Stimulated activated CD8-positive, alpha-beta memory T cell treated with anti-CD3 and anti-CD28 coated beads, Interleukin-4, amount 100 ng/mL, for 48 hours (primary cell): Measurements from ENCODE around the gene ACAD11.

Source experiments
- DNase-seq: peaks from one replicate; pipeline ENCODE4 v3.0.0-alpha.2; 2020

Gene ACAD11, protein sequence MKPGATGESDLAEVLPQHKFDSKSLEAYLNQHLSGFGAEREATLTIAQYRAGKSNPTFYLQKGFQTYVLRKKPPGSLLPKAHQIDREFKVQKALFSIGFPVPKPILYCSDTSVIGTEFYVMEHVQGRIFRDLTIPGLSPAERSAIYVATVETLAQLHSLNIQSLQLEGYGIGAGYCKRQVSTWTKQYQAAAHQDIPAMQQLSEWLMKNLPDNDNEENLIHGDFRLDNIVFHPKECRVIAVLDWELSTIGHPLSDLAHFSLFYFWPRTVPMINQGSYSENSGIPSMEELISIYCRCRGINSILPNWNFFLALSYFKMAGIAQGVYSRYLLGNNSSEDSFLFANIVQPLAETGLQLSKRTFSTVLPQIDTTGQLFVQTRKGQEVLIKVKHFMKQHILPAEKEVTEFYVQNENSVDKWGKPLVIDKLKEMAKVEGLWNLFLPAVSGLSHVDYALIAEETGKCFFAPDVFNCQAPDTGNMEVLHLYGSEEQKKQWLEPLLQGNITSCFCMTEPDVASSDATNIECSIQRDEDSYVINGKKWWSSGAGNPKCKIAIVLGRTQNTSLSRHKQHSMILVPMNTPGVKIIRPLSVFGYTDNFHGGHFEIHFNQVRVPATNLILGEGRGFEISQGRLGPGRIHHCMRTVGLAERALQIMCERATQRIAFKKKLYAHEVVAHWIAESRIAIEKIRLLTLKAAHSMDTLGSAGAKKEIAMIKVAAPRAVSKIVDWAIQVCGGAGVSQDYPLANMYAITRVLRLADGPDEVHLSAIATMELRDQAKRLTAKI

DNA sequence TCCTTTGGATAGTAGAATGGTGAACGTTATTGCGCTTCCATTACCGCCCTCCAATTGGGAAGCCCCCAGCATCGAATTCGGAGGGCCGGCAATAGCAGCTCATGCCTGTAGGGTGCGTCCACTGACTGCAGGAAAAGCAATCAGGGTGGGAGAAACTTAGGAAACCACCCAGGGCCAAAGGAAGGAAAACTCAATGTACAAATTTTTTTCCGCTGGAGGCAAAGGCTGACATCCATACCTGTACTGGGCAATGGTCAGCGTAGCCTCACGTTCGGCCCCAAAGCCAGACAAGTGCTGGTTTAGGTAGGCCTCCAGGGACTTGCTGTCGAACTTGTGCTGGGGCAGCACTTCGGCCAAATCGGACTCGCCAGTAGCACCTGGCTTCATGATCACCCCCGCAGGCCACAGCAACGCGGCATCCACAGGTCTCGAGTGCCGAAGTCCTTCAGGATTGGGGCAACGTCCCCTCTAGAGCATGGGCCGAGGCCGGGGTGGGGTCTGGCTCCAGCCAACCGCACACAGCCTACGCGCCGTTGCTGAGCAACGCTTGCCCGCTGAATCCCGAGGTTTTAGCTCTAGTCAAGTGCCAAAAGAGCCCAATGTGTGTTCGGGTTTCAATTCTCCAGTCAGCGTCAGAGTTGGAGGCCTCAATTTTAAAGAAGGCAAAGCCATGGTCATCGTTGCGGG, at the start of gene ACAD11:
Gene ACAD11 (minus strand): TSS at position 445 of the 687 bp plus-strand sequence. CDS start 58 bp downstream, at position 387.
- DNase-seq, result peak; percentile 64

GRCh38 chr3:132703733-132704132, 44.1 kb upstream of the ACAD11 start:
- no peak for DNase-seq

GRCh38 chr3:132695422-132695821, 35.8 kb upstream of the ACAD11 start:
- no peak for DNase-seq

GRCh38 chr3:132694991-132695390, 35.4 kb upstream of the ACAD11 start:
- DNase-seq, result no peak

DNA sequence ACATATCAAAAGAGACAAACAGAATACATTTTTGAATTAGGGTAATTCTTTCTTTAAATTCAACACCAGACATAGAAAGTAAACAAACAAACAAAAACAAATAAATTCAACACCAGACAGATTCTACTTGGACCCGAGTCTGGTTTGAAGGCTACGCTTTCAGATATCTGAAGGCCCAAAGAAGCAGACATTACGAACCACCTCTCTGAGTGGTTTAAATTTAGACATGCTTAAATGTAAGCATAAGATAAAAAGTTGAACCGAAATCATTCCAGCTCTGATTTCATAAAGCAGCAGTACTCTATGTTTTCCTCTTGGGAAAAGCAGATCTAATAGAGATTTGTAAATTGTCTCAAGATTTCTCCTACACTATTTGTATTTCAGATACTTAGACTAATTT, 30.4 kb upstream of the ACAD11 start:
- DNase-seq, result no peak

GRCh38 chr3:132682201-132682600, 22.6 kb upstream of the ACAD11 start:
- DNase-seq, result no peak

- DNase-seq, result no peak
Measured at GRCh38 chr3:132681421-132681820, 21.8 kb upstream of the ACAD11 start.

DNA sequence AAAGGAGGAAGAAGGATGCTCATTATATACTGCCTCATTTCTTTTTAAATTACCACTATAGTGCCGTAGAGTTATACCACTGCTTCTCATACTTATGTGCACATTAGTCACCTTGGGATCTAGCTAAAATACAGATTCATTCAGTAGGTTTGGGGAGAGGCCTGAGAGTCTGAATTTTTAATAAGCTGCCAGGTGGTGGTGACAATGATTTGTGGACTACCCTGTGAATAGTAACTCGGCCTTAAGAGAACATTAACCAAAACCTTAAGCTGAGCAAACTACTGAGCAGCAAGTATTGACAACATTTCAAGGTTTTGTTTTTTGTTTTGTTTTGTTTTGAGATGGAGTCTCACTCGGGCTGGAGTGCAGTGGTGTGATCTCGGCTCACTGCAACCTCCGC, 20.3 kb upstream of the ACAD11 start:
- DNase-seq, result no peak

DNA sequence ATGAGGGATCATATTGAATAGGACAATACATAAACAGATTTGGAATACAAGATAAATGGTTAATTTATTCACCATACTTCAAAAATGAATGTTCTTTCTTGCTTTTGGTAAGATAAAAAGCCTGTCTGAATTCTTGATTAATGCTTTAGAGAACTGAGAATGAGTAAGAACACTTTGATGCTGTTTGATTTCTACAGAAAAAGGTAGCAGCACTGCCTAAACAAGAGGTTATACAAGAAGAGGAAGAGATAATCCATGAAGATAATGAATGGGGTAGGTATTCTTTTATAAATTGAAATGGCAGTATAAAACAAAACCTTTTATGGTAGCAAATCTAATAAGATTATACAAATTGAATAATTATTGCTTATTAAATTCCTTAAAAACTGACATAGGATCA, 15.8 kb upstream of the ACAD11 start:
- DNase-seq, result no peak

DNA sequence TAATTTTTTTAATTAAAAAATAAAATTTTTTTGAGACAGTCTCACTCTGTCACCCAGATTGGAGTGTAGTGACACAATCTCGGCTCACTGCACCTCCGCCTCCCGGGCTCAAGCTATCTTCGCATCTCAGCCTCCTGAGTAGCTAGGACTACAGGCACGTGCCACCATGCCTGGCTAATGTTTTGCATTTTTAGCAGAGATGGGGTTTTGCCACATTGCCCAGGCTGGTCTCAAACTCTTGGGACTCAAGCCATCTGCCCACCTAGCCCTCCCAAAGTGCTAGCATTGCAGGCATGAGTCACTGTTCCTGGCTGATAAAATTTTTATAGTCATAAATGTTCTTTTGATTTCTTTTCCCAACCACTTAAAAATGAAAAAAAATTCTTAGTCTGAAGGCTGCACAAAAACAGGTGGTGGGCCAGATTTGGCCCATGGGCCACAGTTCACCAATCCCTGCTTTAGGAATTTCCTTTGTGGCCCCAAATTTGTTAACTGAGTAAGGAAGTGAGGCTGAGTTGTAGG, 9.7 kb upstream of the ACAD11 start:
- no peak for DNase-seq

DNA sequence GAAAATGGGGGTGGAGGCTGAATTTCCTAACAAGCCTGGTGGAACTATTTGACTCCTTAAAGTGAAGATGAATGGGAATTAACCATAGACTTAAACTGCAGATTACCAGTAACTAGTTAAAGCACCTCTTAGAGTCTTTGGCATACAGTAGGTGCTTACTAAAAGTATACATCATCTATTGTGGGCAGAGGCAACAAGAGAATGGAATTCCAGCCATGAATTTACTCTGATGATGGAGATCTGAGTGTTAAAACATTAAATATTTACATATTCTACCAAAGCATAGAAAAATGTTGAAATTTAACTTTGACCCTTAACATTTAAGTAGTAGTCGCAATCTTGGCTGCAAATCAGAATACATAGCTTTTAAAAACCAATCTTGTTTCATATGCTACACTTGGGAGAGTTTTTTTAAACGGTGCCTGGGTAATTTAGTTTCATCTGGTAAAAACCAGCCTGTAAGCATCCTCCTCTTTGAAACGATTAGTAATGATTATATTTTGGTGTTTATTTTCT, 5.7 kb upstream of the ACAD11 start:
- DNase-seq, result no peak

DNA sequence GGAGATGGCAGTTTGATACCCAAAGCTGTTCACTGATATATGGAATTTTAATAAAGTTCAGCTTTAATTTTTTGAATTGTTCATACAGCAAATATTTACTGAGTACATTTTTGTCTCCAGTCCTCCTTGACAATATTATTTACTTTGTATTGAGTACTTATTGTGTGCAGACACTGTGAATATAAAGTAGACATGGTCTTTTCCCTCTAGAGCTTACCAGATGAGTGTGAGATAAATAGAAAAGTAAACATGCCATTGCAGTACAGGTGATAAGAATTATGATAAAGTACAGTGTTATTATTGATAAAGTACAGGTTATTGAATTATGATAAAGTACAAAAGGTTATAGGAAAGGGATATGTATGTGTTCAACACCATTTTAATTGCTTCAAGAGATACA, 2.6 kb upstream of the ACAD11 start:
- DNase-seq, result no peak

- no peak for DNase-seq
Measured at GRCh38 chr3:132661101-132661500, 1.5 kb upstream of the ACAD11 start.

GRCh38 chr3:132660811-132661070, 1.1 kb upstream of the ACAD11 start:
- DNase-seq, result no peak

DNA sequence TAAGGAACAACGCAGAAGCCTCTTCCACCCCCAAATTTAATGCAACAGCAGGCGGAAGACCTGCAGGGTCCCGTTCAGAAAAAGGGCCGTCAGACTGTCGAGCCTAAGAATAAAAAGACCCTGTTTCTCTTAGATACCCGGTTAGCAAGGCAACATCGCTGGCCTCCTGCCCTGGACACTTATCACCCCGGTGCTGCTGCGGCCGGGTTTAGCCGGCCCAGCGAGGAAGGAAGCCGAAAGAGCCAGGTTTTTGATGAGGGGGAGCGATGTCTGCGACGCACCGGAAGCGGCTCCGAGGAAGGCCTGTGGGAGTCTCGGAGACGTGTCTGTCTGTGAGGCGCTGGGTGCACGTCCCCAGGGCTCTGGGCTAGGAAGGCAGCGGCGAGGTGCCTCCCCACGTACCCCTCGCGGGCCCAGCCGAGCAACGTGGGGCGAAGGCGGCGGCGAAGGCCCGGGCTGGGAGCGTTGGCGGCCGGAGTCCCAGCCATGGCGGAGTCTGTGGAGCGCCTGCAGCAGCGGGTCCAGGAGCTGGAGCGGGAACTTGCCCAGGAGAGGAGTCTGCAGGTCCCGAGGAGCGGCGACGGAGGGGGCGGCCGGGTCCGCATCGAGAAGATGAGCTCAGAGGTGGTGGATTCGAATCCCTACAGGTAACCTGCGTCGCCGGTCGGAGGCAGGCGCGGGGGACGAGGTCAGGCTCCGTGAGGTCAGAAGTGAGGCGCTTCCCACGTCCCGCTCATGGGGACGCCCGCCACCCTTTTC, 622 bp upstream of the ACAD11 start, which contains the start of gene UBA5:
Gene UBA5 (plus strand): TSS at position 278 of the 759 bp plus-strand sequence. CDS start 209 bp downstream, at position 487.
- peak; percentile 78 for DNase-seq

GRCh38 chr3:132659000-132659364, 627 bp downstream of the ACAD11 start:
- DNase-seq, result no peak

GRCh38 chr3:132657869-132658747, 1.5 kb downstream of the ACAD11 start:
- no peak for DNase-seq

- no peak for DNase-seq
Measured at GRCh38 chr3:132655471-132655870, 4.1 kb downstream of the ACAD11 start.

- no peak for DNase-seq
Measured at GRCh38 chr3:132654721-132655120, 4.9 kb downstream of the ACAD11 start.

DNA sequence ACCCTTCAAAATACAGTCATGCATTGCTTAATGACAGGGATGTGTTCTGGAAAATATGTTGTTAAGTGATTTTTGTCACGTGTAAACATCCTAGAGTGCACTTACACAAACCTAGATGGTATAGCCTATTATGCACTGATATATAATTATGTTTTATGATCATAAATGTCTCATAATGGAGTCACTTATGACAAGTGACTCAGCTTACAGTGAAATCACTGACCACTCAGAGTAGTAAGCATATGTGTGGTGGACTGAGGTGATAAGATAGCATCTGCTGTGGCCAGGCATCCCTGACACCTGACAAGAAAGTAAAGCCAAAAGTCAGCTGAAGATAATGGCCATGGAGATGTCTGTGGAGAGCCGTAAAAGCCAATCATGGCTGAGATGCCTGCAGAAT, 5.4 kb downstream of the ACAD11 start:
- no peak for DNase-seq

- no peak for DNase-seq
Measured at GRCh38 chr3:132652640-132653270, 6.9 kb downstream of the ACAD11 start.
